Measurements from ENCODE around the gene CRLF2. TPM values are rescaled to one million over a fixed set of nuclear protein-coding genes. Genes with fewer than 3 reads are reported as not detected.
A peak's percentile ranks its signal among the peaks of the same experiment; 100 is the strongest.
"Not testable (repeated sequence)": the region's sequence is repeated elsewhere in the genome, so short reads cannot be mapped to it uniquely, and the experiment has no call there.

CRLF2 gene
- not detected in 2 replicates for total RNA-seq

DNA sequence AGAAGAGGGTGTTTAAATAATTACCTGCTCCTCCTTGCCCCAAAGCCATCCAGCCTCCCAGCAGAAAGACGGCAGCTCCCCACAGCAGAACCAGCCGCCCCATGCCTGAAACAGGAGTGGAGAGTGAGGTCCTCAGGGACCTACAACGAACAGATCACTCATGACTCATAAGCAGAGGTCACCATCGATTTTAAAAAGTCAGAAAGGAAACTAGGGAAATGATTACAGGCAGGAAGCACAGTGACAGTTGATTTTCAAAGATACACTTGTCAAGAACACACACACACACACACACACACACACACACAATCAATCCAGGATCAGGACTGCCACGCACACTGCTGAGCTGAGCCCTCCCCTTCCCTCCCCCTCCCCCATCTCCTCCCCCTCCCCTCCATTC, at the start of gene CRLF2:
Gene CRLF2, minus strand, starts transcription at position 118 of the 400 bp plus-strand sequence. Its CDS starts 15 bp downstream, at position 103.
- peak; percentile 21 for DNase-seq

GRCh38 chrX:1261771-1262170, 49.3 kb upstream of the CRLF2 start:
- not testable (repeated sequence) for DNase-seq

- DNase-seq, result no peak
Measured at GRCh38 chrX:1261285-1261684, 48.8 kb upstream of the CRLF2 start.

DNA sequence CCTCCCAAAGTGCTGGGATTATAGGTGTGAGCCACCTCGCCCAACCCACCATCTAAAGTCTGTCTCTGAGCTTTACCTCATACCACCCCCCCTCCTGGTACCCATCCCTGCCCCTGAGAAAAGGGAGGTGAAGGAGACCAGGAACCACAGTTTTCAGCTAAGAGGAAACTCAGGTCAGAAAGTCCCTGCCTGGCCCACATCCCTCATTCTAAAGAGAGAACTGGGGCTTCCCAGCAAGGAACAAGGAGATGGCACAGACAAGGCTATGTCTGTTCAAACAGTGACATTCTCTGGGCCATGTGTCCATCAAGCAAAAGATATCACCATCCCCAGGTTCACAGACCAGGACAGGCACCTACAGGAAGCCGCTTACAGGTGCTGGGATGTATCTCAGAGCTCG, 40.4 kb upstream of the CRLF2 start:
- DNase-seq, result no peak

GRCh38 chrX:1249101-1249887, 36.8 kb upstream of the CRLF2 start:
- DNase-seq, result peak; percentile 25

- DNase-seq, result no peak
Measured at GRCh38 chrX:1248331-1249061, 36.0 kb upstream of the CRLF2 start.

DNA sequence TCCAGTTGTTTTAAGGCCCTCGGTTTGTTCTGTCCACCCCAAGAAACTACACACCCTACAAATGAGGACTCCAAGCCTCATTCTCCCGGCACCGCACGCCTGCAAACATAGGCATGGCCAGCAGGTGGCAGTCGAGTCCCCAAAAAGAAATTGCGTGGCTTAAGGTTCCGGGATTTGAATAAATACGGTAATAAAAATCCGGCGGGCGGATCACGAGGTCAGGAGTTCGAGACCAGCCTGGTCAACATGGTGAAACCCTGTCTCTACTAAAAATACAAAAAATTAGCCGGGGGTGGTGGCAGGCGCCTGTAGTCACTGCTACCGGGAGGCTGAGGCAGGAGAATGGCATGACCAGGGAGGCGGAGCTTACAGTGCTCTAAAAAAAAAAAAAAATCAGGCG, 34.4 kb upstream of the CRLF2 start:
- DNase-seq, result peak; percentile 81

- DNase-seq, result no peak
Measured at GRCh38 chrX:1244164-1245076, 32.0 kb upstream of the CRLF2 start.

DNA sequence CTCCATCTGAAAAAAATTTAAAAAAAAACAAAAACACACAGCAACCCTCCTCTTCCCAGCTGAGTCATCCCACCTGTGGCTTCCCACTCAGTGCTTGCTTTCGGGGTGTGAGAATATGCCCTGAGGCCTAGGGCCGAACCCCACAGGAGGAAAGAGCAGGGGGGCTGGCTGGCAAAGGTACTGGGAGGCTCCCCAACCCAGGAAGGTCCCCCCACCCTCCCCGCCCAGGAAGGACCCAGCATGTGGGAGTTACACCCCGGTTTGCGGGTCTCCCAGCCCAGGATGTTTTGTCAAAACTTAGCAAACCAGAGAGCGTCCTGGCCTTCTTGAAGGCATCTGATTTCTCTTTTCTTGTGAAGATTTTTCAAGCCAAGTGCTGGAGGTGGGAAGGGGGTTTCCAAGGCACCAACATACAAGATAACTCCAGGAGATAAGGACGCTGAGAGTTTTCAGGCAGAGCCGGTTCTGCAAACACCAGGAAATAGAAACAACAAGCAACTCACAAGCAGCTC, 30.5 kb upstream of the CRLF2 start:
- DNase-seq, result no peak

- DNase-seq, result not testable (repeated sequence)
Measured at GRCh38 chrX:1240551-1240950, 28.1 kb upstream of the CRLF2 start.

- DNase-seq, result no peak
Measured at GRCh38 chrX:1239681-1240142, 27.3 kb upstream of the CRLF2 start.

DNA sequence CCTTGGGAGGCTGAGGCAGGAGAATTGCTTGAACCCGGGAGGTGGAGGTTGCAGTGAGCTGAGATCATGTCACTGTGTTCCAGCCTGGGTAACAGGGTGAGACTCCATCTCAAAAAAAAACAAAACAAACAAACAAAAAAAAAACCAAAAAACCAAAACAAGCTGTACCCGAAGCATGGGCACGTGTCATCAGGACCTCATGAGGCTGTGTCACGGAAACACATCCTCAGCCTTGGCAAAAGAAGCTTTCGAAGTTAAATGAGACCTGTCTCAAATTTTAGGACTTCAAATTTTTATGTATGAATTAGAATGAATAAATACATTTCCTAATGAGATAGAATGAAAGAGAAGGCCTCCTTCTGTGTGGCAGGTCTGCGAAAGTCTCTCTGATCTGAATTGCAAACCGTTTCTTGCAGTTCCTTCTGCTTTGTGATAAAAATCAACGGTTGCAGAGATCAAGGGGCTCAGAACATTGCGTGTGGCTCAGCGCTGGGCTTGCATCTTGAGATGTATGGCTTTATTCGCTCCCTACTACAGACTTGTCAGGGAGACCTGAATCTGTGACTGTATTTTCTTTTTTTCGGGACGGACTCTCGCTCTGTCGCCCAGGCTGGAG, 19.5 kb upstream of the CRLF2 start:
- DNase-seq, result no peak

- not testable (repeated sequence) for DNase-seq
Measured at GRCh38 chrX:1228101-1228500, 15.7 kb upstream of the CRLF2 start.

- no peak for DNase-seq
Measured at GRCh38 chrX:1226249-1226648, 13.8 kb upstream of the CRLF2 start.

GRCh38 chrX:1224954-1225353, 12.5 kb upstream of the CRLF2 start:
- DNase-seq, result no peak

GRCh38 chrX:1223242-1223600, 10.8 kb upstream of the CRLF2 start:
- no peak for DNase-seq

DNA sequence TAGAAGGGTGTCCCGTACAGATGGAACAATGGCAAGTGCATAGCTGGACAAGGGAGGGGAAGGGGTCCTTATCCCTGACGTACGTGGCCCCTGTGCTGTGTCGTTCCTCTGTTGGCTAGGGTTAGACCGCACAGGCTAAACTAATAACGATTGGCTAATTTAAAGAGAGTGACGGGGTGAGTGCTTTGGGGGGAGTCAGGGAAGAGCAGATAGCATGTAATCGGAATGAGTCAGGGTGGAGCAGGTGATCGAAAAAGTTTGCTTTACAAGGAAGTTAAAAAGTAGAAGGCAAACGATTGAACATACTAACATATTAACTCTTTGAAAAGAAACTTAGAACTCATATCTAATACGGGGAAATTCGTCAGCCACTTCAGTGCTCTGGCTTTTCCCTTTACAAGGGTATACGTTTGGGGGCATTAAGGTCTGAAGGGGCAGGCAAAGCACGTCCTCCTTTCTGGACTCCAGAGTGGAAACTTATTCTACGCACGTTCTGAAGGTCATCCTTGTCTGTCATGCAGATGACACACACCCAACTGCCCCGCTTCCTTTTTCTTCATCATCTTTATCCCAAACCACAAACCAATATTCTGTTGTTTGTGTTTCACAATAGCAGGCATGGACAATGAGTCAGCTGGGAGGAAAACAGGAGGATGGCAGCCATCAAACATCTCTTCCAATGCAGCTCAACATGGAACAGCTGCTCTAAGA, 10.2 kb upstream of the CRLF2 start:
- no peak for DNase-seq

- DNase-seq, result no peak
Measured at GRCh38 chrX:1221296-1221845, 8.9 kb upstream of the CRLF2 start.

DNA sequence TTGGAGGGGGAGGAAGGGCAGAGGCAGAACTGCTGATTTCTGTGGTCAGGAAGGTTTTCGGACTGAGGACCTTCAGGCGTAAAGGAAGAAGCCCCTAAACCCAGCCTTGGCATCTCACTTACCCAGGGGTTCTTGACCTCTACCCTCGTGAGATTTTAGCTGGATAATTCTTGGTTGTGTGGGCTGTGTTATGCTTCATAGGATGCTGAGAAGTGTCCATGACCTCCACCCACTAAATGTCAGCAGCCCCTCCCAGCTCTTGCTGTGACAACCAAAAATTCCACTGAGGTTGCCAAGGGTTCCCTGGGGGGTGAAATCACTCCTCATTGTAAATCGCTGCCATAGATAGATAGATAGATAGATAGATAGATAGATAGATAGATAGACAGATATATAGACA, 5.8 kb upstream of the CRLF2 start:
- DNase-seq, result no peak

GRCh38 chrX:1215123-1215823, 2.8 kb upstream of the CRLF2 start:
- no peak for DNase-seq

DNA sequence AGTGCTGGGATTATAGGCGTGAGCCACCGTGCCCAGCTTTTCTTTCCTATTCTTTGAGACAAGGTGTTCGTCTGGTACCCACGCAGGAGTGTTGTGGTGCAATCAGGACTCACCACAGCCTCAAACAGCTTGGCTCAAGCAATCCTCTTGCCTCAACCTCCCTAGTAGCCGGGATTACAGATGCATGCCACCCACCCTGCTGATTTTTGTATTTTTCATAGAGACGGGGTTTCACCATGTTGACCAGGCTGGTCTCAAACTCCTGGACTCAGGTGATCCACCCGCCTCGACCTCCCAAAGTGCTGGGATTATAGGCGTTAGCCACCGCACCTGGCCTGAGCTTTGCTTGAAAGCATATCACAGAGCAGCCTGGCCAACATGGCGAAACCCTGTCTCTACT, 1.5 kb upstream of the CRLF2 start:
- DNase-seq, result no peak

Data from dermis blood vessel endothelial cell (primary cell).